RWPE2 (cell line): ENCODE results near the gene TNNI3K.

ENCODE experiments used
- ATAC-seq: fragments of 200-7000 bp; cut with Tn5 transposase; 3 replicates; pipeline ENCODE4 v1.9.1; 2021; ENCODE audit warnings: low read depth
- DNase-seq: peaks from one replicate; pipeline ENCODE4 v3.0.0-alpha.2; 2020; ENCODE audit warnings: low spot score
- H3K27ac ChIP-seq: fragments of 450-650 bp; 2 replicates; pipeline ENCODE4 v1.5.1; 2017; ENCODE audit warnings: mild to moderate bottlenecking; ENCODE audit not compliant: poor library complexity, severe bottlenecking
- H3K27me3 ChIP-seq: fragments of 250-450 bp; sonication (Bioruptor Pico); 2 replicates; pipeline ENCODE4 v1.5.1; 2021; ENCODE audit warnings: mild to moderate bottlenecking, moderate library complexity; ENCODE audit not compliant: insufficient read depth, poor library complexity, severe bottlenecking
- H3K36me3 ChIP-seq: fragments of 250-450 bp; sonication (Bioruptor Pico); 2 replicates; pipeline ENCODE4 v1.5.1; 2020; ENCODE audit warnings: low read depth, mild to moderate bottlenecking, moderate library complexity
- H3K4me1 ChIP-seq: fragments of 250-450 bp; sonication (Bioruptor Pico); 2 replicates; pipeline ENCODE4 v1.5.1; 2021; ENCODE audit warnings: mild to moderate bottlenecking, moderate library complexity; ENCODE audit not compliant: insufficient read depth, poor library complexity, severe bottlenecking
- H3K4me3 ChIP-seq: fragments of 250-450 bp; sonication (Bioruptor Pico); 2 replicates; pipeline ENCODE4 v1.5.1; 2021; ENCODE audit warnings: mild to moderate bottlenecking, moderate library complexity; ENCODE audit not compliant: severe bottlenecking
- H3K9me3 ChIP-seq: fragments of 250-450 bp; sonication (Bioruptor Pico); 2 replicates; pipeline ENCODE4 v1.5.1; 2021; ENCODE audit warnings: mild to moderate bottlenecking, moderate library complexity; ENCODE audit not compliant: severe bottlenecking
- TF ChIP-seq, protein P1 (sequence below): fragments of 450-650 bp; IDR thresholded peaks from one replicate; pipeline ENCODE4 v1.5.1; 2017; ENCODE audit warnings: mild to moderate bottlenecking, moderate library complexity; ENCODE audit not compliant: poor library complexity, severe bottlenecking

The TNNI3K gene

DNA sequence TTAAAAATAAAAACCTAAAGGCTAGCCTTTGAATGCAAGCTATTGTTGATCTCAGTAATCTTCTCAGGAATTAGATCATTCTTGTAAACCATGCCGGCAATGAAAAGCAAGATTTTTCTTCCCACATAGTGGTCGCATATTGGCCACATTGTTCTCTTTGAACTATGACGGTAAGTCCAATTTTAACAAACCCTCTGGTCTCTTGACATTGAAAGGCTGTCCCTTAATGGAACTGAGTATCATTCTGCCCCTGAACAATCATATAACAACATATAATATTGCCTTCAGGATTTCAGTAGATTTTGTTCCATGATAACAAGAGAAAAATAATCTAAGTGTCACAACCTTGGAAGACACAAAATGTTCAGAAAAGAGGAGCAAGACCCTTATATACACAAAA is 1.3 kb downstream of the TNNI3K start:
- DNase-seq (no peak), ATAC-seq (no peak)
- TF ChIP-seq, protein P1, sequence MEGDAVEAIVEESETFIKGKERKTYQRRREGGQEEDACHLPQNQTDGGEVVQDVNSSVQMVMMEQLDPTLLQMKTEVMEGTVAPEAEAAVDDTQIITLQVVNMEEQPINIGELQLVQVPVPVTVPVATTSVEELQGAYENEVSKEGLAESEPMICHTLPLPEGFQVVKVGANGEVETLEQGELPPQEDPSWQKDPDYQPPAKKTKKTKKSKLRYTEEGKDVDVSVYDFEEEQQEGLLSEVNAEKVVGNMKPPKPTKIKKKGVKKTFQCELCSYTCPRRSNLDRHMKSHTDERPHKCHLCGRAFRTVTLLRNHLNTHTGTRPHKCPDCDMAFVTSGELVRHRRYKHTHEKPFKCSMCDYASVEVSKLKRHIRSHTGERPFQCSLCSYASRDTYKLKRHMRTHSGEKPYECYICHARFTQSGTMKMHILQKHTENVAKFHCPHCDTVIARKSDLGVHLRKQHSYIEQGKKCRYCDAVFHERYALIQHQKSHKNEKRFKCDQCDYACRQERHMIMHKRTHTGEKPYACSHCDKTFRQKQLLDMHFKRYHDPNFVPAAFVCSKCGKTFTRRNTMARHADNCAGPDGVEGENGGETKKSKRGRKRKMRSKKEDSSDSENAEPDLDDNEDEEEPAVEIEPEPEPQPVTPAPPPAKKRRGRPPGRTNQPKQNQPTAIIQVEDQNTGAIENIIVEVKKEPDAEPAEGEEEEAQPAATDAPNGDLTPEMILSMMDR = no peak
- no peaks in the 10 kb centered on the region for H3K4me1 ChIP-seq
- H3K27me3 ChIP-seq = no peaks in the 10 kb centered on the region
- no peaks in the 10 kb centered on the region for H3K9me3 ChIP-seq
- H3K27ac ChIP-seq = no peak overlapping the region
- no peaks in the 10 kb centered on the region for H3K36me3 ChIP-seq
- H3K4me3 ChIP-seq = no peak overlapping the region

DNA sequence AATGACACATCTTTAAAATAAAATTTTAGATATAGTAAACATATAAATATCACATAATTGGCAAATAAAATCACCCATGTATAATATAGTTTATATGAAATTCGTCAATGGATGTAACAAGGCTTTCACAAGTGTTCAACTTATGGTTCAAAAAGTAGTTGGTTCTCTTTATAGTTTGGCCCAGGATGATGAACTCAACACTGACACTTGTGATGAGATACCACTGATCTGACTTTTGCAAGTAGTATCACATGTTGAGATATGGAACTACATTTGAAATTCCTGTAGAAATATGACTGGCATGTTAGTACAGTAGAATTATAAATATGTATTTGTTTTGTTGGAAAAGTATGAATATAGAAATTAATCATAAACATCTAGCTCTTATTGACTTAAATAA is 1.8 kb downstream of the TNNI3K start:
- ATAC-seq = no peak

GRCh38 chr1:74237787-74238186 is 2.6 kb downstream of the TNNI3K start:
- H3K27ac ChIP-seq = no peak overlapping the region
- H3K4me3 ChIP-seq = no peak overlapping the region
- no peaks in the 10 kb centered on the region for H3K9me3 ChIP-seq
- TF ChIP-seq, protein P1 = no peak
- no peaks in the 10 kb centered on the region for H3K36me3 ChIP-seq
- no peak for ATAC-seq
- H3K27me3 ChIP-seq = no peaks in the 10 kb centered on the region
- H3K4me1 ChIP-seq = no peaks in the 10 kb centered on the region
- no peak for DNase-seq

More for the DNA sequence above, 1.8 kb downstream of the TNNI3K start:
- TF ChIP-seq, protein P1 = no peak
- Histone ChIP-seq H3K36me3 (no peaks in the 10 kb centered on the region), H3K4me3 (no peak overlapping the region), H3K9me3 (no peaks in the 10 kb centered on the region), H3K4me1 (no peaks in the 10 kb centered on the region), H3K27me3 (no peaks in the 10 kb centered on the region), H3K27ac (no peak overlapping the region)
- no peak for DNase-seq

DNA sequence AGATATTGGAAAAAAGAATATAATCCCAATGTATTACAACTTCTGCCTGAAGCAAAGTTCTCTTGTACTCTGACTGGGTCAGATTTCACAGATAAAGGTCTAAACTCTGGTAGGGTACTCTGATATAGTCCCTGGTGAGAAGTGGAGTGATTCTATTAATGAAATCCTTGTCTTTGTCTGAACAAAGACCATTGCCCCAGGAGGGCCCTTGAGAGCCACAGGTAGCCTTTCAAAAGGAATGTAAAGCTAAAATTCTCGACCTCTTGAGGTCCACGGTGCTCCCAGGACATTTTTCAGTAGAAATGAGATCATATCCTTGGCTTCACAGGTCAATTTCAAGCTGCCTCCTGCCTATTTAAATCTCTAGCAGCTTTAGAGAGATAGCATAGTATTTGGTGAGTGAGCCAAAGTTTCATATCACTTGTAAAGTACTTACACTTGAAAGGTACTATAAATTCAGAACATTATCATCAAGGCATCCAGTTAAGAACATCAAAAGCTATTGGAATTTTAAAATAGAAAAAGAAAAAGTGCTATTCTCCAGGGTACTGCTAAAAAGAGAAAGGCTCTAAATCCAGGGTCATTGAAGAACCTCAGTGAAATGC is 10.1 kb downstream of the TNNI3K start:
- TF ChIP-seq, protein P1 = no peak
- DNase-seq = no peak
- no peak overlapping the region for H3K4me3 ChIP-seq

GRCh38 chr1:74246315-74246714 is 11.1 kb downstream of the TNNI3K start:
- H3K27me3 ChIP-seq = no peaks in the 10 kb centered on the region
- no peaks in the 10 kb centered on the region for H3K4me1 ChIP-seq
- no peaks in the 10 kb centered on the region for H3K36me3 ChIP-seq
- TF ChIP-seq, protein P1 = no peak
- DNase-seq (no peak), ATAC-seq (no peak)
- H3K9me3 ChIP-seq = no peaks in the 10 kb centered on the region
- no peak overlapping the region for H3K27ac ChIP-seq
- no peak overlapping the region for H3K4me3 ChIP-seq

More for the DNA sequence above, 10.1 kb downstream of the TNNI3K start:
- Histone ChIP-seq H3K9me3 (no peaks in the 10 kb centered on the region), H3K27ac (no peak overlapping the region), H3K36me3 (no peaks in the 10 kb centered on the region), H3K27me3 (no peaks in the 10 kb centered on the region), H3K4me1 (no peaks in the 10 kb centered on the region)
- no peak for ATAC-seq
